Stimulated activated naive CD8-positive, alpha-beta T cell treated with anti-CD3 and anti-CD28 coated beads, Interleukin-15, amount 100 ng/mL, for 72 hours (primary cell): Measurements from ENCODE around the gene KIAA0930.

Source experiments
- ATAC-seq: fragments of 150-1000 bp; cut with Tn5 transposase; 2 replicates; pipeline ENCODE4 v1.10.0; 2021; ENCODE audit warnings: mild to moderate bottlenecking, moderate library complexity
- DNase-seq, 2 donors: peaks; one replicate each; pipeline ENCODE4 v3.0.0; 2021 to 2022
- H3K27ac Mint-ChIP-seq, 2 donors: one replicate each; pipeline ENCODE4 v1.8.0; 2022; ENCODE audit warnings: mild to moderate bottlenecking in 2 of 2, mixed read lengths in 2 of 2, moderate library complexity in 2 of 2
- H3K27me3 Mint-ChIP-seq: one replicate; pipeline ENCODE4 v1.8.0; 2022; ENCODE audit warnings: mixed read lengths
- H3K4me1 Mint-ChIP-seq: one replicate; pipeline ENCODE4 v1.8.0; 2022; ENCODE audit warnings: mild to moderate bottlenecking, mixed read lengths
- H3K4me3 Mint-ChIP-seq, 2 donors: one replicate each; pipeline ENCODE4 v1.8.0; 2022; ENCODE audit warnings: mild to moderate bottlenecking in 2 of 2, mixed read lengths in 2 of 2, moderate library complexity in 1 of 2
- H3K9me3 Mint-ChIP-seq, 2 donors: one replicate each; pipeline ENCODE4 v1.8.0; 2022; ENCODE audit warnings: mixed read lengths in 2 of 2

KIAA0930 gene

DNA sequence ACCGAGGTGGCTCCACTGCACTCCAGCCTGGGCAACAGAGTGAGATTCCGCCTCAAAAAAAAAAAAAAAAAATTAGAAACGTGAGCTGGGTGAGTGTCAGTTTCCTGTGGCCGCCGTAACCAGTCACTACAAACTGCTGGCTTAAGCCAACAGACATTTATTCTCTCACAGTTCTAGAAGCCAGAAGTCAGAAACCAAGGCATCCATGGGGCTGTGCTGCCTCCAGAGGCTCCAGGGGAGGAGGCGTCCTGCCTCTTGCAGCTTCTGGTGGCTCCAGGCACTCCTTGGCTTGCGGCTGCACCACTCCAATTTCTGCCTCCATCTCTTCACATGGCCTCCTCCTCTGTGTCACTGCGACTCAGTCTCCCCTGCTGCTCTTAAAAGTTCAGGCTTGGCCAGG, 11.1 kb upstream of the KIAA0930 start:
- ATAC-seq: no peak
- H3K4me3 Mint-ChIP-seq: no peak overlapping the region

GRCh38 chr22:45248832-45249561, 8.3 kb upstream of the KIAA0930 start:
- Mint-ChIP-seq H3K4me1 (peaks cover 36% of the 10 kb centered on the region), H3K9me3 (no peaks in the 10 kb centered on the region), H3K27ac (no peak overlapping the region), H3K4me3 (no peak overlapping the region), H3K27me3 (no peaks in the 10 kb centered on the region)
- ATAC-seq: no peak
- DNase-seq: no peak

More for the DNA sequence above, 11.1 kb upstream of the KIAA0930 start:
- peaks cover 40% of the 10 kb centered on the region for H3K4me1 Mint-ChIP-seq
- no peaks in the 10 kb centered on the region for H3K9me3 Mint-ChIP-seq
- DNase-seq: no peak
- no peaks in the 10 kb centered on the region for H3K27me3 Mint-ChIP-seq
- no peak overlapping the region for H3K27ac Mint-ChIP-seq

- H3K9me3 Mint-ChIP-seq: no peaks in the 10 kb centered on the region
- DNase-seq: no peak
- H3K27ac Mint-ChIP-seq: peak overlapping the region in 1 of 2 donors; percentile 75
- peaks cover 48% of the 10 kb centered on the region for H3K4me1 Mint-ChIP-seq
- H3K4me3 Mint-ChIP-seq: peak overlapping the region in 1 of 2 donors; percentile 40
- H3K27me3 Mint-ChIP-seq: no peaks in the 10 kb centered on the region
- no peak for ATAC-seq
These were observed 5.6 kb upstream of the KIAA0930 start for GRCh38 chr22:45246060-45246985.

DNA sequence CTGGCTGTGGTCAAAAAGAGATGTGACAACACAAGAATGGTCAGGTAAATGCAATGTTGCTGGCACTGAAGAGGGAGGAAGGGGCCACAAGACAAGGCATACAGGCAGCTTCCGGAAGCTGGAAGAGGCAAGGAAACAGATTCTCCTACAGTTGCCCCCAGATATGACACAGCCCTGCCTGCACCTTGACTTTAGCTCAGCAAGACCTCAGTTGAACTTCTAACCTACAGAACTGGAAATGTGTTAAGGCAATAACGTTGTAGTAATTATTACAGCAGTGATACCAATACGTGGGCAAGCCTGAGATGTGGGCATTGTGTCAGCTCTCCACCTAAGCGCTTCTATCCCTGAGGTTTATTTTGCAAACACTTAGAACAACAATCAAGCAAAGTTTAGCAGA, 4.2 kb upstream of the KIAA0930 start:
- Mint-ChIP-seq H3K9me3 (no peaks in the 10 kb centered on the region), H3K27me3 (no peaks in the 10 kb centered on the region), H3K4me1 (peaks cover 52% of the 10 kb centered on the region), H3K27ac (no peak overlapping the region), H3K4me3 (no peak overlapping the region)
- no peak for DNase-seq
- no peak for ATAC-seq

DNA sequence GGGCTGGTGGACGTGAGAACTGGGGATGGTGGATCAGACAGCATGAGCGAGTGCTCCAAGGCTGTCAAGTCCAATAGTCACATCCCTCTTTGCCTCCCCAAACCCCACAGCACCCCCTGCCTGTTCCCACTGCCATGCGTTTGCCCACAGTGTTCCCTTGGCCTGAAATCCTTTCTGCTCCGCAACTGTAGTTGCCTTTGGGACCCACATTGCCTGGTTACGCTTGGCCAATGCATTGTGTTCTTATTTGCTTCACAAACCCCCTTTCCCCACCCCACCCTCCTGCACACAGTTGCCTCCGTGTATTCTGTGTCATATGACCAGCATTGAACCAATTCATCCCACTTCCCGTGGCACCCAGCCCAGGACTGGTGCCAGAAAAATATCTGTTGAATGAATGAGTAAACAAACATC, 2.1 kb upstream of the KIAA0930 start:
- no peak for DNase-seq
- Mint-ChIP-seq H3K4me3 (no peak overlapping the region), H3K9me3 (no peaks in the 10 kb centered on the region), H3K27ac (no peak overlapping the region), H3K27me3 (no peaks in the 10 kb centered on the region), H3K4me1 (peaks cover 52% of the 10 kb centered on the region)
- no peak for ATAC-seq

GRCh38 chr22:45240104-45240809, 437 bp downstream of the KIAA0930 start:
- DNase-seq (peak; percentile 53 to 55), ATAC-seq (peak; percentile 75)
- Mint-ChIP-seq H3K9me3 (no peaks in the 10 kb centered on the region), H3K27me3 (no peaks in the 10 kb centered on the region), H3K4me3 (peak overlapping the region; percentile 86 to 100), H3K4me1 (peaks cover 56% of the 10 kb centered on the region), H3K27ac (peak overlapping the region; percentile 55 to 94)

- H3K4me1 Mint-ChIP-seq: peaks cover 61% of the 10 kb centered on the region
- DNase-seq (no peak), ATAC-seq (no peak)
- no peaks in the 10 kb centered on the region for H3K27me3 Mint-ChIP-seq
- no peaks in the 10 kb centered on the region for H3K9me3 Mint-ChIP-seq
- peak overlapping the region; percentile 55 to 94 for H3K27ac Mint-ChIP-seq
- peak overlapping the region; percentile 86 to 100 for H3K4me3 Mint-ChIP-seq
These were observed 1.0 kb downstream of the KIAA0930 start for GRCh38 chr22:45239681-45240051.

- H3K27ac Mint-ChIP-seq: no peak overlapping the region
- H3K9me3 Mint-ChIP-seq: no peaks in the 10 kb centered on the region
- H3K4me3 Mint-ChIP-seq: peak overlapping the region; percentile 86 to 100
- H3K4me1 Mint-ChIP-seq: peaks cover 67% of the 10 kb centered on the region
- no peaks in the 10 kb centered on the region for H3K27me3 Mint-ChIP-seq
- DNase-seq (no peak), ATAC-seq (no peak)
These were observed 1.6 kb downstream of the KIAA0930 start for GRCh38 chr22:45238957-45239680.

- Mint-ChIP-seq H3K4me1 (peaks cover 74% of the 10 kb centered on the region), H3K9me3 (no peaks in the 10 kb centered on the region), H3K27me3 (no peaks in the 10 kb centered on the region), H3K4me3 (peak overlapping the region in 1 of 2 donors; percentile 25), H3K27ac (peak overlapping the region in 1 of 2 donors; percentile 64)
- ATAC-seq (no peak), DNase-seq (no peak)
These were observed 2.4 kb downstream of the KIAA0930 start for GRCh38 chr22:45238076-45238956.

DNA sequence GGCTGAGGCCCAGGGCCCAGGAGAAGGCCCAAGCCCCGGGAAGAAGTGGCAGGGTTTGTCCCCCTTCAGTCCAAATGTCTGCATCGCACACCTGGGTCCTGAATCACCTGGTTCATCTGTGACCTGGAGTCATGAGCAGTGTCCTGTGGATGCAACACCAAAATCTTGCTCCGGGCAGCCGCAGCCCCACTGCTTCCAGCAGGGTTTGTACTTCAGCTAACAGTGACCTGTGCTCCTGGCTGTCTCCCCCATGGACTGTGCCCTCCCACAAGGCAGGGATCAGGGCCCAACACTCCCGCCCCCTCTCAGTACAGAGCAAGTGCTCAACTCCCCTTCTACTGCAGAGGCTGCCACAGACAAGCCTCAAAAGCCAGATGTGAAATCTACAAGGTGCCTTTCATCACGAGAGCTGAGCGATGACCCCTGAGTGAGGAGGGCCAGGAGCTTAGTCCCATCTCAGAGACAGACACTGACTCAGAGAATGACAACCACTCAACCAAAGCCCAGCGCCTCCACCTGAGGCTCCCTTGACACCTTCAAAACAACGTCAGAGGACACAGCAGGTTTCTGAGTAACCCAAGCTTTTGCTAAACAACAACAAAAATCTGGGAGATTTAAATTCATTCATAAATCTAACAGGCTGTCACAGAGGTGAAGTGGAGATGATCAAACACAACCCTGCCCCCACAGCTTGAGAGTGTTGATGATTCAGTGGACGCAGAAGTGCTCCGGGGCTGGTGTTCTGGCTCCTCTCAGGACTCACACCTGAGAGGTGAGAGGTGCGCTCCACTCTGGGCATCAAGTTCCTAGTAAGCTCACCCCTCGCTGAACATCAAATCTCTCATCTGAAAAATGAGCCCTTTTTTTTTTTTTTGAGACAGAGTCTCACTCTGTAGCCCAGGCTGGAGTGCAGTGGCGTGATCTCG, 3.4 kb downstream of the KIAA0930 start:
- no peak overlapping the region for H3K4me3 Mint-ChIP-seq
- H3K4me1 Mint-ChIP-seq: peaks cover 81% of the 10 kb centered on the region
- peak overlapping the region in 1 of 2 donors; percentile 54 for H3K27ac Mint-ChIP-seq

DNA sequence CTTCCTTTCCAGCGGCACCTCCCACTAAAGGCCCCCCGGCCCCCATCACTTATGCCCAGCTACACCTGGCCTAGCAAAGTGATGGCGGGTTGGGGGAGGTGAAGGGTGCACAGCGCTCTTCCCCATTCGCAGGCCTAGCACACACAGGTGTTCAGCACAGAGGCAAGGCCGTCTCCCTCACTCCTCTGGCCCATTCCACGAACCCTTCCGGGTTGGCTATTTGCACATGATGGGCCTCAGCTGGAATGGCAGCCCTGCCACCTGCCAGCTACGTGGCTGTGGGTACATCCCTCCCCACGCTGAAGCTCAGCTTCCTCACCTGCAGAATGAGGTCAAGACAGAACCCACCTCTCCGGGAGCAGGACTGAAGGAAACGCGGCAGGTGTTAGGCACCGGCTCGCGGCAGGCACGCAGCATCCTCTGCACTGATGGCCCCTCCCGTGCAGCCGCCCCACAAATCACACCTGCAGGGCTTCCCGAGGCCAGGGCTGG, 4.8 kb downstream of the KIAA0930 start:
- Mint-ChIP-seq H3K4me3 (peak overlapping the region in 1 of 2 donors; percentile 68), H3K27ac (peak overlapping the region; percentile 58 to 74), H3K27me3 (no peaks in the 10 kb centered on the region), H3K4me1 (peaks cover 68% of the 10 kb centered on the region), H3K9me3 (no peaks in the 10 kb centered on the region)
- ATAC-seq (no peak), DNase-seq (no peak)

More for the DNA sequence above, 3.4 kb downstream of the KIAA0930 start:
- ATAC-seq: no peak
- DNase-seq: no peak
- Mint-ChIP-seq H3K9me3 (no peaks in the 10 kb centered on the region), H3K27me3 (no peaks in the 10 kb centered on the region)

- Mint-ChIP-seq H3K4me3 (peak overlapping the region in 1 of 2 donors; percentile 68), H3K27me3 (no peaks in the 10 kb centered on the region), H3K9me3 (no peaks in the 10 kb centered on the region), H3K4me1 (peaks cover 68% of the 10 kb centered on the region), H3K27ac (peak overlapping the region; percentile 5 to 58)
- ATAC-seq (peak; percentile 79), DNase-seq (peak; percentile 41 to 45)
These were observed 5.5 kb downstream of the KIAA0930 start for GRCh38 chr22:45235101-45235777.

- no peak for DNase-seq
- H3K4me3 Mint-ChIP-seq: no peak overlapping the region
- H3K9me3 Mint-ChIP-seq: no peaks in the 10 kb centered on the region
- no peak for ATAC-seq
- peaks cover 70% of the 10 kb centered on the region for H3K4me1 Mint-ChIP-seq
- no peak overlapping the region for H3K27ac Mint-ChIP-seq
- no peaks in the 10 kb centered on the region for H3K27me3 Mint-ChIP-seq
These were observed 6.9 kb downstream of the KIAA0930 start for GRCh38 chr22:45233827-45234226.
